ENCODE results near the gene TP63.

The TP63 gene

DNA sequence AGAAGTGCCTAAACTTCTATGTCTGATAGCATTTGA, at the start of gene TP63:
TSS of gene TP63 (plus strand) at position 17 of the 36 bp plus-strand sequence. CDS start 127 bp downstream, outside the sequence.
- DNase-seq (ENCODE audit: extremely low read depth, low read depth): no peak
- TF ChIP-seq, protein P1, sequence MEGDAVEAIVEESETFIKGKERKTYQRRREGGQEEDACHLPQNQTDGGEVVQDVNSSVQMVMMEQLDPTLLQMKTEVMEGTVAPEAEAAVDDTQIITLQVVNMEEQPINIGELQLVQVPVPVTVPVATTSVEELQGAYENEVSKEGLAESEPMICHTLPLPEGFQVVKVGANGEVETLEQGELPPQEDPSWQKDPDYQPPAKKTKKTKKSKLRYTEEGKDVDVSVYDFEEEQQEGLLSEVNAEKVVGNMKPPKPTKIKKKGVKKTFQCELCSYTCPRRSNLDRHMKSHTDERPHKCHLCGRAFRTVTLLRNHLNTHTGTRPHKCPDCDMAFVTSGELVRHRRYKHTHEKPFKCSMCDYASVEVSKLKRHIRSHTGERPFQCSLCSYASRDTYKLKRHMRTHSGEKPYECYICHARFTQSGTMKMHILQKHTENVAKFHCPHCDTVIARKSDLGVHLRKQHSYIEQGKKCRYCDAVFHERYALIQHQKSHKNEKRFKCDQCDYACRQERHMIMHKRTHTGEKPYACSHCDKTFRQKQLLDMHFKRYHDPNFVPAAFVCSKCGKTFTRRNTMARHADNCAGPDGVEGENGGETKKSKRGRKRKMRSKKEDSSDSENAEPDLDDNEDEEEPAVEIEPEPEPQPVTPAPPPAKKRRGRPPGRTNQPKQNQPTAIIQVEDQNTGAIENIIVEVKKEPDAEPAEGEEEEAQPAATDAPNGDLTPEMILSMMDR (IDR thresholded peaks at IDR 0.05; ENCODE audit: low read depth, low read length): no peak

DNA sequence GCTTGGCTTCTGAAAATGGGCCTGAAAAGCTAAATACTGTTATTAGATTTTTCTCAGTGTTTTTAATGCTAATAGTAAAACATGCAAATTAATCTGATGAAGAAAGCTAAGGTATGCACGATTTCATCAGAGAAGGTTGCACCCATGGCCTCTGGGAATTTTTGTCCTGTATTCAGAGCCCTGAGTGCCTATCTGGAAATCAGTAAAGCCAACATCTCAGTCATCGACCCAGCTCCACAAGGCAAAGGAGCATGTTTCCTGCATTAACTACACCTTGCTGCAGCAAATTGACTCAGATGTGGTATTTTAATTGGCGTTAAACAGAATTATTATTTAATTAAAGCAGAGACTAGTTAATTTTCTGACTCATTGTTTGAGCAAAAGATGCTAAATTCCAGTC, 49.0 kb upstream of the TP63 start:
- TF ChIP-seq, protein P1 (IDR thresholded peaks at IDR 0.05; ENCODE audit: low read depth, low read length): no peak
- DNase-seq (ENCODE audit: extremely low read depth, low read depth): no peak

DNA sequence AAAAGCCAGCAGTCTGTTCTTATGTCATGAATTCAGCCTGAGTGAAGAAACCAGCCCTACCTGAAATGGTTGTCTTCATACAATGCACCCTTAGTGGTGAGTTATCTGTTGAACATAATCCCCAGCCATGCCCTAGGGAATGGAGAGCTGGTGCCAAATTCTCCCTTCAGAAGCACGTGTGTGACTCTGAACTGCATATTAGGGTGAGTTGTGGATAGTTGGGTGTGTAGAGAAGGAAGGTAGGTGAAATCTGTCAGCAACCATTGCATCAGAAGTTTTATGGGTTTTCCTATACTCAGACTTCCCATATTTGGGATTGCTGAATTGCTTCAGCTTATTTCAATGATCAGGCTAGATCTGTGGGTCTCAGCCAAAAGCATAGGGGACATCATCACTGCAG, 46.5 kb upstream of the TP63 start:
- DNase-seq (ENCODE audit: extremely low read depth, low read depth): no peak

GRCh38 chr3:189586941-189587663, 44.1 kb upstream of the TP63 start:
- DNase-seq (ENCODE audit: extremely low read depth, low read depth): no peak
- TF ChIP-seq, protein P1 (IDR thresholded peaks at IDR 0.05; ENCODE audit: low read depth, low read length): no peak

More for the DNA sequence above, 46.5 kb upstream of the TP63 start:
- TF ChIP-seq, protein P1 (IDR thresholded peaks at IDR 0.05; ENCODE audit: low read depth, low read length): no peak

DNA sequence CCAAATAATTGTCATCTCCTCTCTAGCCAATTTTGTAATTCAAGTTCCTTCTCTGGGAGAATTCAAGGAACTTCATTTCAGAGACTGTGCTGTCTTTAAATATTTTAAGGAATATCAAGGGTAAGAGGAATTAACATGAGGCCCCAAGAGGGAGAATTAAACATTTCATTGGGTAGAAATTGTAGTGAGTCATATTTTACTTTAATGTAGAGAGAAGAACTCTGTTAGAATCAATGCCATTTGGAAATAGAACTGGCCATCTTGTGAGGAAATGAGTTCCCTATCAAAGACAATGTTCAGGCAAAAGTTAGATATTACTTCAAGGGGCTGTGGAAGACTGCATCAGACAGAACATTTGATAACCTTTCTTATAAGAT, 43.5 kb upstream of the TP63 start:
- DNase-seq (ENCODE audit: extremely low read depth, low read depth): no peak
- TF ChIP-seq, protein P1 (IDR thresholded peaks at IDR 0.05; ENCODE audit: low read depth, low read length): no peak

GRCh38 chr3:189588070-189588469, 43.1 kb upstream of the TP63 start:
- TF ChIP-seq, protein P1 (IDR thresholded peaks at IDR 0.05; ENCODE audit: low read depth, low read length): no peak
- DNase-seq (ENCODE audit: extremely low read depth, low read depth): no peak

DNA sequence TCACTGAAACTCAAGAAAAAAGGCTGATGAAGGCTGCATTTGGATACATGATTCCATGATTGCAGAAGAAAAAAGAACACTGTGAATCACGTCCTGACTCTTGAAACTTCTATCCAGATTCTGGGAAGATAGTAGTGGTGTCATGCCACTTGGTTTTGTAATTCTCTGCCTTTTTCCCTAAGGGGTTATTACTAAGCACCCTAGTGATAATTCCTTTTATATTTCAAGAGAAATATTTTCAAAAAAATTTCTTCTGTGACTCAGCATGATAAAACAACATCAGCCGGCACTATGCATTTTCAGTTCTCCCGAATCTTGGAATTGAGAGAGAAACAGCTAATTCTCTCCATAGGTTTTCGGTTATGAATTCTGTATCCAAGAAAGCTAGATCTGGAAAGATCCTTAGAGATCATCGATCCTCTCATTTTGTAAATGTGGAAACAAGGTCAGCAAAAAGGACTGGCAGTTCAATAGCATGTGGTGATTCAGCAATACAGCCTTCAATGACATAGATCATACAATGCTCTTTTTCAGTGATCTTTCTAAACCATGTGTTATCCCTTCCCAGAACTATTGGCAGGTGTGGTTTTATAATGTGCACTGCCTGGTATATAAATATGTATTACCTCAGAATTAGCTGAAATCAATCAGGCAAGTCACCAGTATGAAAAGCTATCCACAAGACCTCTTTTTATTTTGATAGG, 42.6 kb upstream of the TP63 start:
- DNase-seq (ENCODE audit: extremely low read depth, low read depth): peak; percentile 10
- TF ChIP-seq, protein P1 (IDR thresholded peaks at IDR 0.05; ENCODE audit: low read depth, low read length): no peak

Measured in AG09319 (cell line).